ENCODE results near the gene ABHD1.
"Not testable (repeated sequence)": the region's sequence is repeated elsewhere in the genome, so short reads cannot be mapped to it uniquely, and the experiment has no call there.

The ABHD1 gene

DNA sequence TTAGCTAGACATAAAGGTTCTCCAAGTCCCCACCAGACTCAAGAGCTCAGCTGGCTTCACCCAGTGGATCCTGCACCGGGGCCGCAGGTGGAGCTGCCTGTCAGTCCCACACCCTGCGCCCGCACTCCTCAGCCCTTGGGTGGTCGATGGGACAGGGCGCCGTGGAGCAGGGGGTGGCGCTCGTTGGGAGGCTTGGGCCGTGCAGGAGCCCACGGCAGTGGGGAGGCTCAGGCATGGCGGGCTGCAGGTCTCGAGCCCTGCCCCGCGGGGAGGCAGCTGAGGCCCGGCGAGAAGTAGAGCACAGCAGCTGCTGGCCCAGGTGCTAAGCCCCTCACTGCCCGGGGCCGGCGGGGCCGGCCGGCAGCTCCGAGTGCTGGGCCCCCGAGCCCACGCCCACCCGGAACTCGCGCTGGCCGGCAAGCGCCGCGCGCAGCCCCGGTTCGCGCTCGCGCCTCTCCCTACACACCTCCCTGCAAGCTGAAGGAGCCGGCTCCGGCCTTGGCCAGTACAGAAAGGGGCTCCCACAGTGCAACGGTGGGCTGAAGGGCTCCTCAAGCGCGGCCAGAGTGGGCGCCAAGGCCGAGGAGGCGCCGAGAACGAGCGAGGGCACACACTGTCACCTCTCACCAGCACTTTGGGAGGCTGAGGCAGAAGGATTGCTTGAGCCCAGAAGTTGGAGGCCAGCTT, 12.1 kb upstream of the ABHD1 start:
- not testable (repeated sequence) for DNase-seq

DNA sequence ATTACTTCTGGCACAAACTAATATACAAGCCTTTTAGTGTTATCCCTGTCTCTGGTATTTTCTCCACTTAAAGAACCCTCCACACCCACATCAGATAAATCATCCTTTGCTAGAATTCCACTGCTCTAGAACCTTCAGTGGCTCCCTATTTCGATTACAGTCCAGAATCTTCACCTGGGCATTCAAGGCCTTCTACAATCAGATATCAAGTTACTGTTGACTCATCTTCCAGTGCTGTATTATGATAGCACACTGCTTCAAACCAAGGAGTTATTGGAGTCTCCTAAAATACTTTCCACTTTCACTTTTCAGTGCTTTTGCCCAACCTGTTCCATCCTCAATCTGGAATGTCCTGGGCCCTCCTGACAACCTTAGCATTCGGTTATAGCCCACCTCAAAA, 8.1 kb upstream of the ABHD1 start:
- no peak for DNase-seq

DNA sequence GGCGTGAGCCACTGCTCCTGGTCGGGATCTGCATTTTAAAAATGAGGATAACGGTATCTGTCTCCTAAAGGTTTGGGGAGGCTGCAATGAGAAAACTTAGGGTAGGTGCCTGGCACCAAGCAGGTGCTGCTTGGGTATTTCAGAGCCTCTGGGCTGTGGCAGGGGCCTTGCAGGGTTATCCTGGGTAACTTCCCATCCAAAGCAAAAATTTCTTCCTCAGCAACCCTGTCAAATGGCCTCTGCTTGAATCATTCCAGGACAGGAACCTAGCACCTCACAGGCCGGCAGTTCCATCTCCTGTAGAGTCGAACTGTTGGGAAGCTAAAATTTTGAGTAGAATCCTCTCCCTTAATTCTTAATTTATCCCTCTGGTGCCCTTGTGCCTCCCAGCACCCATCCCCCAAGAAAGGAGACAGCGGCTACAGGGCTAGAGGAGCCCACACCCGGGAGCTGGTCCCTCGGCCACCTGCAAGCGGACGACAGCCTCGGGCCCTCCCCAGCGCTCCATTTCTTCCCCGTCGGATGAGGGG, 5.6 kb upstream of the ABHD1 start:
- no peak for DNase-seq

DNA sequence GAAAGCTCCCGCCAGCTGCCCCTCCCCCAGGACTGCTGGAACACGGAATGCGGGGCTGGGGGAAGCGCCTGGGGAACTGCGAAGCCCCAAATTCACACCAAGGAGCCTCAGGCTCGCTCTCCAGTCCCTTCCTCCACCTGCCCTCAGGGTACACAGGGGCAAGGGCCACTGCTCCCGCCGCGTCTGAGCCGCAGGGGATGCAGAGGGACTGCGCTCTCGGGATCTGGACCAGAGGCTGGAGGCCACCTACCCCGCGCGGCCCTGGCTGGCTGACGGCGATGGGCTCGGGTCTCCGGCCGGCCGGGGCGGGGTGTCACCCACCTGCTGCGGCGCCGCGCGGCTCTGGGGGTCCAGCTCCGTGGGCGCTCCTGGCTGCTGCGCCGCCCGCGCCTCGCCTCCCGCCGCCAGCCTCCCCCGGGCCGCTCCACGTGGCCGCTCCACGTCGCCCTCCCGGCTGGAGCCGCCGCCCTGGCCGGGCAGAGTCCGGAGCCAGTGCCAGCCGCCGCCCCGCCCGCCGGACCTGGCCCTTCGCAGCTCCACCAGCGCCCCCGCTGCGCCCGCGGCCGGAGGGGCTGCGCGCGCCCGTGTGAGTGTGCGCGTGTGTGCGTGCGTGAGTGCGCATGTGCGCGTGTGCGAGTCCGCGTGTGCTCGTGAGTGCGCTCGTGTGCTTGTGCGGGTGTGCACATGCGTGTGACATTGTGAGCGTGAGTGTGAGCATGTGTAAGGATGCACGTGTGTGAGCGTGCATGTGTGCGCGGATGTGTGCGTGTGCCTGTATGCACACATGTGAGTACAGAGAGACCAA, 4.9 kb upstream of the ABHD1 start, which contains the start of gene CGREF1:
TSS of gene CGREF1 (minus strand) at position 604 of the 805 bp plus-strand sequence. CDS start 14,762 bp downstream, outside the sequence.
- DNase-seq, result peak; percentile 62

DNA sequence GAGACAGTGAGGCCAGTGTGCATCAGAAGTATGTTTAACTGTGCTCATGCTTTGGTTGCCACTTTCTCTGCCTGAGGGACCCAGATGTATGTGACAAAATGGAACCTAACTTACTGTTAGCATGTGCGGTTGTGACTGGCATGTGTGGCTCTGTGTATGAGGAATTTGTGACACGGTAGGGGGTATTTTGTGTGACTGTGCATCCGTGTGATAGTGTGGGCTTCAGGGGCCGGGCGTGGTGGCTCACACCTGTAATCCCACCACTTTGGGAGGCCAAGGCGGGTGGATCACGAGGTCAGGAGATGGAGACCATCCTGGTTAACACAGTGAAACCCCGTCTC, 4.3 kb upstream of the ABHD1 start:
- not testable (repeated sequence) for DNase-seq

DNA sequence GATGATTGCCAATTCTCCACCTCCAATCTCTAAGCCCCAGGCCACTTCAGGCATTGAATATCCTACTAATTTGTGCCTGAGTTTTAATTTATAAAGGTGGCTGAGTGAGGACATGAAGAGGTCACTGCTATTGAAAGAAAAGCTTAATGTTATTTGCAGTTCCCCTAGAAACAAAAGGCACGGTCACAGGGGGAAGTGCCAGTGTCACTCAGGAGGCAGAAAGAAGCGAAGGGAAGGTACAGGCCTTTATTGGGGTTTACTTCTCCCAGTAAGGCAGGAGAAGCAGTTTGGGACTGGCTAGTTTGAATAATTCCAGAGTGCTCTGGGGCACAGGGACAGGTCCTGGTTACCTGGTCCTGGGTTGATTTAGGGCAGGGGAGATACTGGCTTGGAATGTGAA, 1.7 kb upstream of the ABHD1 start:
- DNase-seq, result no peak

DNA sequence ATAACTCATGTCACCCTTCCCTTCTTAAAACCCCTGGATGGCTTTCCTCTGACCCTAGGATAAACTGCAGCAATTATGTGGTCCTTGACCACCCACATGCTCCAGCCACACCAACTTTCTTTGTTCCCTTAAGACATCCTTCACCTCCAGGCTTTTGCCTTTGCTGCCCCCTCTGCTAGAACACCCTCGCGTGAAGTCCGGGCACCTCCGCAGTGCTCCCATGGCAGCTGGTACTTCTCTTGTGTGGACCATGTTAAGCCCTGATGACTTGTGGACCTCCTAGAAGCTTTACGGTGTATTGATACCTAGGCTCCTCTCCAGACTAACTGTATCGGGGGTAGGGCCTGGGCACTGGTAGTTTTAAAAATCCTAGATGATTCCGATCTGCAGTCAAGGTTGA, 824 bp upstream of the ABHD1 start:
- DNase-seq, result no peak

DNA sequence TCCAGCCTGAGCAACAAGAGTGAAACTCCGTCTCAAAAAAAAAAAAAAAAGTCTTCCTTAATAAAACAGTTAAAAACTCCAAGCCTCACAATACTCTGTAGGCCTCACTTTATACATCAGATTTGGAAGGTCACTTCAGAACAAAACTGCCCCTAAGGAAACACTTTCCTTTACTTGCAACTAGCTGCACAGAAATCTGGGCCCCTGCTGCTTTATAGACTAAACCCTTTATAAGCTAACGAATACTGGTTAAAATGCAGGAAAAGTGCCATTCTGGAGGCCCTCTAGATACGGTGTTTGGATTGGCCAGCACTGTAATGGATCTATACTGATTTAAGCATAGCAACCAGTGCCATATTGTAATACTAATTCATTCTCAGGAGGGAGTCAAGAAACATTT, 1.5 kb downstream of the ABHD1 start:
- DNase-seq, result no peak

DNA sequence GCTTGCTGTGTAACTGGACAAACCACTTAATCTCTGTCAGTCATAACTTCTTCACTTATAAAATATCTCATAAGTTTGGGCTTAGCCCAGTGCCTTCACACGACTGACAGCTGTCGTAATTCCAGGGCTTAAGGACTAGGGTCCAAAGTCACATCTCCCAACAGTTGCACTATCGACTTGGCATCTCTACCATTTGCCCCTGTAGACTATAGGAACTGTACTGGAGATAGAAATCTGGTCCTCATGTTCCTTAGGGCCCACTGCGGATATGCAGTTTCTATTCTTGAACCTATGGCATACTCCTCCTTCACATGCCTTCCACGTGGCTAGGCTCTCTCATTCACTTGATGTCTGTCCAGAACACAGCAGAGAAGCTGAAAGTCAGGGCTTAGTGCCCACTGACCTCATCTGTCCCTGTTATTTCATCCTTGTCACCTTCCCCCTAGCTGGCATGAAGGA, 2.7 kb downstream of the ABHD1 start:
- DNase-seq, result no peak

DNA sequence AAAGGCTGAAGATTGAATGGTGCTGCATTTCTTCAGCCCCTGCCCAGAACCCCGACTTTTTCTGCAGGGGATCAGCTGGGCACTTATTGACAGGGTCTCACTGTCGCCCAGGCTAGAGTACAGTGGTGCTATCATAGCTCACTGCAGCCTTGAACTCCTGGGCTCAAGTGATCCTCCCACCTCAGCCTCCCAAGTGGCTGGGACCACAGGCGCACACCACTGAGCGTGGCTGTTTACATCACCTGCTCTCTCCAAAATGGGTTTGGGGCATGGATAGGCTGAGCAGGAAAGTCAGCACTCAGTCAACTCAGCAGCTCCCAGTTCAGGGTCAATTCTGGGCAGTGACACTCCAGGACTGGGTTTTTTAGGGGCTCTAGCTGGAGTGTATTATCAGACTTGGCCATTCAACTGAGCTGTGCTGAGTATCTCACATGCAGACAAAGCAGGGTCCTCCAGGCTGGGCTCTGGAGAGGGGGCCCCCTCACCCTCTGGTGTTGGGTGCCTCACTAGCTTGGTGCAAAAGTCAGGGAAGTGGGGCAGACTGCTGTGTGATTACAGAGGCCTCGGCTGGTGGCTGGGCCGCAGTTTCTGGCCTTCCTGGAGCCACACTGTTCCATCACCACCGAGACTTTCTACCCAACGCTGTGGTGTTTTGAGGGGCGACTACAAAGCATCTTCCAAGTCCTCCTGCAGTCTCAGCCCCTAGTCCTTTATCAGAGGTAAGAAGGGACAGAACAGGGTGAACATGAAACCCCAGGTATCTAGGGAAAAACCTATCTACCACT, 4.5 kb downstream of the ABHD1 start:
- DNase-seq, result no peak

DNA sequence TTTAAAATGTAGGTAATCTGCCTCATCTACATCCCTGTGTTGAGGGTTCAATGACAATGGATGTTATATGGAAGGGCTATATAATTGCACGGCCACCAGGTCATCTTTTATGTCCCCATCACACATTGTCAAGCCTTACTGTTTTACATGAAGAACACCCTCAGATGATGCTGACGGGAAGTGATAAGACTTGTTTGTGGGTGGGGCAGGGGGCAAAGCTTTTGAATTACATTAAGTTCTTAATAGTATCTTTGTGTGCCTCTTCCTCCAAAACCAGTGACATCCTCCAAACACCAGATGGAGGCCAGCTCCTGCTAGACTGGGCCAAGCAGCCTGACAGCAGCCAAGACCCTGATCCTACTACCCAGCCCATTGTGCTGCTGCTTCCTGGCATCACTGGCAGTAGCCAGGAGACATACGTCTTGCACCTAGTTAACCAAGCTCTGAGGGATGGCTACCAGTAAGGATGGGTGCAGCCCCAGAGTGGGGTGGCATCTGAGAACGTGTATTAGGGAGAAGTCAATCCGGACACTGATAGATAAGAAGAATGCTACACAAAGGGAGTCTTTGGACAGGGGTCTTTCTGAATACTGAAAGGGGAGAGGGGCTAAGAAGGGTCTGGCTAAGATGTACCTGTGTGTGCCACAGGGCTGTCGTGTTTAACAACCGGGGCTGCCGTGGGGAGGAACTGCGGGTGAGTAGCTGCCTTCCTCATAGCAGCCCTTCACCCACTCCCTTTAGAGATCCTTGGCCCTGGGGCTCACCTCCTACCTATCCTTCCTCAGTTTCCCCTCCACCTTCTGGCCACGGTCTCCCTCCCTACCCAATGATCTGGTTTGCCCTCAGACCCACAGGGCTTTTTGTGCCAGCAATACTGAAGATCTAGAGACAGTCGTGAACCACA, 5.3 kb downstream of the ABHD1 start:
- no peak for DNase-seq

DNA sequence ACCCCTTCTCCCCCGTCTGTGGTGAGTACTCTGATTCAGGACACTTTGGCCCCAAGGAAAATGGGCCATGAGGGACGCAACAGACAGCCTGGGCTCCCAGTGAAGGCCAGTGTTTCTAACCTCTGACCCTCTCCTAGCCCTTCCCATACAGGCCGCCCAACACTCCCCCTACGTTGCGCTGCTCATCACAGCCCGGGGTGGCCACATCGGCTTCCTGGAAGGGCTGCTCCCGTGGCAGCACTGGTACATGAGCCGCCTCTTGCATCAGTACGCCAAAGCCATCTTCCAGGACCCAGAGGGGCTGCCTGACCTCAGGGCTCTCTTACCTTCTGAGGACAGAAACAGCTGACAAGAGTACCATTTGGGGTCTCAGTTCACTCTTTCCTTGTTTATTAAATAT, 6.8 kb downstream of the ABHD1 start:
- DNase-seq, result no peak

DNA sequence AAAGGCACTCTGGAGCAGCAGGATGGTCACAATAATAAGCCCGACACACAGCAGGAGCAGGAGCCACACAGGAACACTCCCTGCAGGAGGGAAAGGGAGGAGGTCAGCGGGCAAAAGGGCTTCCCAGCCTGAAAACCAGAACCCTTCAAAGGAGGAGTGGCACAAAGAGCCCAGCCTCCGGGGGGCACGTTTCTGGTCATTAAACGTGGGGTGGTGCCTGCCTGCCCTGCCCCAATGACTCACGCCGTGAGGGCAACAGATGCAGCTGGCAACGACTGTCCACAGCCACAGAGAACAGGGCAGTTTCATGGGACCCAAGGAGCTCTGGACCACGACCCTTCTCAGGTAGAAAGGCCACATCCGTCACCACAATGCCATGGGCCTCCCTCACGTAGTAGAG, 7.8 kb downstream of the ABHD1 start:
- no peak for DNase-seq

DNA sequence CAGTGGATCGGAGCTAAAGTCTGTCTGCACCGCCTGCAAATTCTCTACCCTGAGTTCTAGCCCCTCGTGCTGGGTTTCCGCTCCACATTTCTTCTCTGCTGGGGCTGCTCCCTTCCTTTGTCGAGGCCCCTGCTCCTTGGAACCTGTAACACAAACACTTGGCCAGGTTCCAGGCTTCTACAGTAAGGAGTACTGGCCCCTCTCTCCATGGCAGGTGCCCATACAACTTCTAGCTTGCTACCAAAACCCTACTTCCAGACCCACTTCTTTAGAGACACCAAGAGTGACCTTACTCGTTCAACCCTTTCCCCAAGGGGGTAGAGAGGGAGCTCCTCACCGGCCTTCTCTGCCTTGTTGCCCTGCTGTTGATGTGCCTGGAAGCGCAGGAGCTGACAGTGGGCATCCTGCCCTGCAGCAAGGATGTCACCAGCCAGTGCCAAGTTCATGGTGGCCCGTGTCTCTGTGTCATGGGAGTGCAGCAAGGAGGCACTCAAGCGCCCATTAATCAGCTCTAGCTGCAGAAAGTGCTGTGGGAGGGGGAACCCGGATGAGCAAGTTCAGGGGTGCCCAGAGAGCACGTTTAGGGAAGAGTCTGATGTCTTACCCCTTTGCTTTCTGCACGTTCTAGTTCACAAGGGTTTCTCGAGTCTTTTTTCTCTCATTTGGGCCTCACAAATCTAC, 9.7 kb downstream of the ABHD1 start:
- no peak for DNase-seq

DNA sequence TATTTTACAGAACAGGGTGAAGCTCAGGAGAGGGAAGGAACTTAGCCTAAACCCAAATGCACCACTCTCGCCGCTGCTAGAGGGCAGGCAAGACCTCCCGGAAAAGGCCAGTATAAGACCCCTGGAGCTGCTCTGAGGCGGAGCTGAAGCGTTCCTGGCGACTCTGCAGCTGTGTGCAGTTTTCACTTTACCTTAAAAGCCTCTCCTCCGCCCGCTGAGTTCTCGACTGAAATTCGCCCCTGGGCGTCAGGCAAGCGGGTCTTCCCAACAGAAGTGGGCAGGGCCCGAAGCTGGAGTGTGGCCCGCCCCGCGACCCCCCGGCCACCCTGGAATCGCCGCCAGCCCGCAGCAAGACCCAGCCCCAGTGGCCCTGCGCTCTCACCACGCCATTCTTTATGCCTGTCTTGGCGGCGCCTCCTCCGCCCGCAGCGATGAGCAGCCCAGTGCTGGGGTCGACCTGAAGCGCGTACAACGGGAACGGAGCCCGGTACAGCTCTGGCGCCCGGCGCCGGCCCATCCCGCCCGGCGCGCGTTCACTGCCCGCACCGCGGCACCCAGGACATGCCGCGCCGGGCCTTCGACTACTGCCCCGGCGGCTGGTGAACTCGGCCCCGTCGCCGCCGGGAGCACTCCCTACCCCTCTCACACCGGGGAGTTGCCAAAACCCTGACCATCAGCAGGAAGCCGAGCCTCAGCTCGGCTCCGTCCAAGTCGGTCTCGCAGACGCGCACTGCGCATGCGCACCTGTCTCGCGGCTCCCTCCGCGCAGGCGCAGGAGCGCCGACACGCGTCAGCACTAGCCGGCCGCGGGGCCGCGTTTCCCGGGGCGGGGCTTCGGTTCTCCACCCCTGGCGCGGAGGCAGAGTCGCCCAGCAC, 10.5 kb downstream of the ABHD1 start, which contains the start of gene PREB:
TSS of gene PREB (minus strand) at position 732 of the 876 bp plus-strand sequence. CDS start at position 517, 215 bp downstream.
- DNase-seq, result peak; percentile 99

DNA sequence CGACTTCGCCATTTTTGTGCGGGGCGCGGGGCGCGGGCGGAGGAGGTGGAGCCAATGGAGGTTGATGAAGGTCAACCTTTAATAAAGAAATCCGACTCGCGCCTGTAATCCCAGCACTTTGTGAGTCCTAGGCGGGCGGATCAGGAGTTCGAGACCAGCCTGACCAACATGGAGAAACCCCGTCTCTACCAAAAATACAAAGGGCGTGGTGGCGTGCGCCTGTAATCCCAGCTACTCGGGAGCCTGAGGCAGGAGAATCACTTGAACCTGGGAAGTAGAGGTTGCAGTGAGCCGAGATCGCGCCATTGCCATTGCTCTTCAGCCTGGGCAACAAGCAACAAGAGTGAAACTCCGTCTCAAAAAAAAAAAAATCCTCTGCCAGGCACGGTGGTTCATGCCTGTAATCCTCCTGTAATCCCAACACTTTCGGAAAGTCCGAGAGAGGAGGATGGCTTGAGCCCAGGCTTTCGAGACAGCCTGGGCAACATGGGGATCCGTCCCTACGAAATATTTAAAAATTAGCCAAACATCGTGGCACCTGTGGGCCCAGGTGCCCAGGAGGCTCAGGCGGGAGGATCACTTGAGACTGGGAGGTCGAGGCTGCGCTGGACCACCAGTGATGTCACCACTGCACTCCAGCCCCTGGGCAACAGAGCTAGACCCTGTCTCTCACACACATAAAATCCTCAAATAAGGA, 11.3 kb downstream of the ABHD1 start:
- DNase-seq, result no peak

DNA sequence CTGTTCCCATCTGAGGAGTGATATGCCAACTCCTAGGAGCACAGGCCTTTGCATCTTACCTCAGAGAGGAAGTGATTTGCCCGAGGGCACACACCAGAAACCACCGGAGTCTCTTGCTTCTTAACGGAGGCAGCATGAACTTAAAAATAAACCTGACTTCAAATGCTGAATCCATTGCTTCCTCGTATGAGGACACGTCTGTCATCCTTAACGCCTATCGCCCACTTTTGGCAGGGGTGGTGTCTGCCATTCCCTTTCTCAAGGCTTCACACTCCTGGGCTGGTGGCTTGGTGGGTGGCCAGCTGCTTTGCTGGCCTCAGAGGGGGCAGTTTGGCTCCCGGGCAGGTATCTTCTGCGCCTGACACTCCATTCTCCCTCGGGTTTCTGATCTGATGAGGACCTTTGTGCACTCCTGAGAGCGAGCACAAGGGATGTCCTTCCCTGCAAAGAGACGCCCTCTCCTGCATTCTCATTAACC, 11.9 kb downstream of the ABHD1 start:
- DNase-seq, result no peak

DNA sequence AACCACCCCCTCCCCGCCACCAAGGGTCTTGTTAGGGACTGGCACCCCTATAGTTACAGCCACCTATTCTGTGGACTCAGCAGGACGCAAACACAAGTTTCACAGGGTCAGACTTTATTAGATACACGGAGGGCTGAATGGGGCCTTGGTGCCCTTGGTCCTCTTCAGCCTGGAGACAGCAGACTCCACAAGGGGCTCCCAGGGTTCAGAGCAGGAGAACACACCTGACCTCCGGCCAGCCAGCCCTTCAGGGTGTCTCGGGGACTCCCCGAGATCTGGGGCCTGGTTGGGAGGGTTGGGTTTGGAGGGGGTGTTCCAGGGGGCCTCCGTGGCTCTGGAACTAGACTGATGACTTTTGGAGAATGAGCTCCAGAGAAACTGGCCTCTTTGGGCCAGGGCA, 13.1 kb downstream of the ABHD1 start:
- no peak for DNase-seq

DNA sequence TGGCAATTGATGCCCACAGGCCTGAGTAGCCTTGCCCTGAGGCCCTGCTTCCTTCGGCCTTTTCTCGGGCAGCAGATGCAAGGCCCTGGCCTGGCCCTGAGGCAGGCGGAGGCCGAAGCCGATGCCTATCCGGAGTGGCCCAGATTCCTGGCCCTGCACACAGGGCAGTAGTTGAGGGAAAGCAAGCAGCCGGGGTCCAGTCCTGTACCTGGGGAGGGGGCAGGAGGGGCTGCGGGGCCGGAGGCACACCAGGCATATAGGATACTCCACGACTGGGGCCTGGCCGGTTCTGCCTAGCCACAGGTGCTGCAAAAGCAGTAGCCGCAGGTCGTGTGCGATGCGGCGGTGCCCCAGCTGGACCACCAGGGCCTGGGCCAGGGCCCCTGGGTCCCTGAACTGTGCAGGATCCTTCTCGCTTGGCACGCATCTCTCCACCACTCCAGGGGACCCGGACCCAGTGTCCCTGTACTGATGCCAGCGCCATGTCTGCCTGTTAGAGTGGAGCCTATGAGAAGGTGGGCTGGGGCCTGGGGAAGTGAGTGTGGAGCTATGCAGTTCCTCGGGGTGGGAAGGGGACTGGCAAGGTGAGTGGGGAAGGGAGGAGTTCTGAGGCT, 13.8 kb downstream of the ABHD1 start:
- no peak for DNase-seq

All from eye (tissue), 1 donor.